H1 (cell line): ENCODE measurements around the gene OCRL. TPM values are rescaled to one million over a fixed set of nuclear protein-coding genes. Genes with fewer than 3 reads are reported as not detected.

ENCODE experiments used
- CTCF ChIA-PET: fragments of 300-600 bp; sonication (Branson Sonifier 250); formaldehyde crosslinking; loops from one replicate; lab custom pipeline; 2021; ENCODE audit not compliant: partially characterized antibody; lab: Charles Lee
- POLR2A ChIA-PET: fragments of 300-600 bp; sonication (Branson Sonifier 250); formaldehyde crosslinking; loops from one replicate; lab custom pipeline; 2021; ENCODE audit warnings: inconsistent platforms; ENCODE audit not compliant: partially characterized antibody; lab: Charles Lee
- DNase-seq, 2 experiments: peaks; one replicate each; pipeline versions ENCODE4 v3.0.0 to v3.0.0-alpha.2; 2010 to 2022; ENCODE audit warnings: low spot score in 2 of 2, low read depth in 1 of 2, mixed read lengths in 1 of 2
- FAIRE-seq: peaks from 2 replicates; lab custom pipeline; 2011; peaks lifted over from hg19 to GRCh38; lab: Jason Lieb, UNC
- H2AFZ ChIP-seq: 2 replicates; pipeline ENCODE4 v1.8.1; 2012; ENCODE audit warnings: low read length, inconsistent platforms
- H2AK5ac ChIP-seq: 2 replicates; pipeline ENCODE4 v1.6.1; 2013; ENCODE audit warnings: low read depth, low read length
- H2BK120ac ChIP-seq: replicated peaks from 2 replicates; pipeline ENCODE3; 2013; ENCODE audit warnings: low read depth, low read length, inconsistent platforms
- H2BK12ac ChIP-seq: 2 replicates; pipeline ENCODE4 v1.6.1; 2013; ENCODE audit warnings: low read depth, low read length
- H2BK15ac ChIP-seq: 2 replicates; pipeline ENCODE4 v1.6.1; 2013; ENCODE audit warnings: low read length
- H2BK20ac ChIP-seq: 2 replicates; pipeline ENCODE4 v1.6.1; 2013; ENCODE audit warnings: low read length
- H2BK5ac ChIP-seq: 2 replicates; pipeline ENCODE4 v1.6.1; 2013; ENCODE audit warnings: low read depth, low read length
- H3K14ac ChIP-seq: 2 replicates; pipeline ENCODE4 v1.6.1; 2013; ENCODE audit warnings: inconsistent platforms; ENCODE audit not compliant: insufficient read length
- H3K18ac ChIP-seq: 2 replicates; pipeline ENCODE4 v1.6.1; 2013; ENCODE audit warnings: low read length; ENCODE audit errors: extremely low read depth
- H3K23ac ChIP-seq: 2 replicates; pipeline ENCODE4 v1.6.1; 2013; ENCODE audit warnings: inconsistent platforms; ENCODE audit not compliant: insufficient read length
- H3K23me2 ChIP-seq: 2 replicates; pipeline ENCODE4 v1.6.1; 2013; ENCODE audit warnings: low read depth, low read length
- H3K27ac ChIP-seq: 2 replicates; pipeline ENCODE4 v1.6.1; 2011; ENCODE audit warnings: low read depth, low read length, inconsistent platforms
- H3K27me3 ChIP-seq, 4 experiments: replicated peaks in 1 of 4; 1 replicate in 1 of 4; 2 replicates in 3 of 4; pipeline versions ENCODE4 v1.6.1 to v1.8.1; 2011 to 2013; ENCODE audit warnings: low read length in 3 of 4, mild to moderate bottlenecking in 3 of 4, inconsistent platforms in 2 of 4, mixed read lengths in 2 of 4, moderate library complexity in 1 of 4; ENCODE audit not compliant: control insufficient read depth in 3 of 4, insufficient read depth in 3 of 4; ENCODE audit errors: extremely low read depth in 1 of 4
- H3K36me3 ChIP-seq, 4 experiments: 2 replicates each; pipeline versions ENCODE4 v1.6.1 to v1.8.1; 2011 to 2013; ENCODE audit warnings: mild to moderate bottlenecking in 4 of 4, low read length in 3 of 4, moderate library complexity in 2 of 4, control low read depth in 1 of 4, inconsistent platforms in 1 of 4; ENCODE audit not compliant: insufficient read depth in 4 of 4, control insufficient read depth in 2 of 4
- H3K4ac ChIP-seq: replicated peaks from 2 replicates; pipeline ENCODE3; 2013; ENCODE audit warnings: low read length, low read depth, mixed read lengths, inconsistent platforms; ENCODE audit not compliant: insufficient read length
- H3K4me1 ChIP-seq, 4 experiments: replicated peaks in 1 of 4; 1 replicate in 1 of 4; 2 replicates in 3 of 4; pipeline versions ENCODE4 v1.6.1 to v1.8.1; 2011 to 2013; ENCODE audit warnings: low read length in 3 of 4, inconsistent platforms in 2 of 4, mixed read lengths in 1 of 4; ENCODE audit not compliant: insufficient read depth in 4 of 4, control insufficient read depth in 3 of 4
- H3K4me2 ChIP-seq, 2 experiments: 2 replicates each; pipeline versions ENCODE4 v1.6.1 to v1.8.1; 2011 to 2013; ENCODE audit warnings: low read depth in 2 of 2, low read length in 2 of 2, control low read depth in 1 of 2, inconsistent platforms in 1 of 2, mild to moderate bottlenecking in 1 of 2; ENCODE audit not compliant: insufficient read depth in 1 of 2
- H3K4me3 ChIP-seq, 4 experiments: fragments of 200-600, 300-600 bp in 1 of 4; sonication (generic), shearing (Covaris generic), sonication (Bioruptor Twin) in 1 of 4; 2 replicates each; pipeline versions ENCODE4 v1.5.1 to v1.8.1; 2011 to 2016; ENCODE audit warnings: low read length in 4 of 4, low read depth in 3 of 4, control low read depth in 2 of 4, inconsistent platforms in 2 of 4, mild to moderate bottlenecking in 2 of 4, mixed read lengths in 1 of 4, moderate library complexity in 1 of 4; ENCODE audit not compliant: insufficient read depth in 2 of 4; ENCODE audit errors: extremely low read depth in 1 of 4
- H3K56ac ChIP-seq: replicated peaks from 2 replicates; pipeline ENCODE3; 2013; ENCODE audit warnings: low read depth, mild to moderate bottlenecking, mixed read lengths, low read length, inconsistent platforms; ENCODE audit not compliant: insufficient read length
- H3K79me1 ChIP-seq: 2 replicates; pipeline ENCODE4 v1.6.1; 2013; ENCODE audit warnings: low read depth, low read length, control low read depth
- H3K79me2 ChIP-seq, 2 experiments: 2 replicates each; pipeline versions ENCODE4 v1.6.1 to v1.8.1; 2012 to 2013; ENCODE audit warnings: low read length in 2 of 2, mild to moderate bottlenecking in 2 of 2, inconsistent platforms in 1 of 2; ENCODE audit not compliant: insufficient read depth in 2 of 2, control insufficient read depth in 1 of 2
- H3K9ac ChIP-seq, 4 experiments: replicated peaks in 1 of 4; 1 replicate in 1 of 4; 2 replicates in 3 of 4; pipeline versions ENCODE4 v1.6.1 to v1.8.1; 2011 to 2013; ENCODE audit warnings: low read depth in 3 of 4, low read length in 3 of 4, control low read depth in 2 of 4, mild to moderate bottlenecking in 2 of 4, moderate library complexity in 2 of 4, inconsistent platforms in 1 of 4; ENCODE audit errors: extremely low read depth in 1 of 4
- H3K9me3 ChIP-seq, 2 experiments: 2 replicates each; pipeline versions ENCODE4 v1.6.1 to v1.8.1; 2012 to 2013; ENCODE audit warnings: mild to moderate bottlenecking in 2 of 2, moderate library complexity in 2 of 2, control low read depth in 1 of 2, inconsistent platforms in 1 of 2, low read depth in 1 of 2, low read length in 1 of 2, mixed read lengths in 1 of 2; ENCODE audit not compliant: insufficient read depth in 2 of 2
- H4K20me1 ChIP-seq, 2 experiments: replicated peaks in 1 of 2; 2 replicates each; pipeline versions ENCODE3 to v1.8.1; 2011 to 2013; ENCODE audit warnings: inconsistent platforms in 2 of 2, low read length in 2 of 2, mild to moderate bottlenecking in 1 of 2; ENCODE audit not compliant: insufficient read depth in 2 of 2, control insufficient read depth in 1 of 2
- H4K5ac ChIP-seq: 2 replicates; pipeline ENCODE4 v1.6.1; 2013; ENCODE audit warnings: low read length, low read depth, mixed read lengths, inconsistent platforms; ENCODE audit not compliant: insufficient read length
- H4K8ac ChIP-seq: 2 replicates; pipeline ENCODE4 v1.8.0; 2013; ENCODE audit warnings: mild to moderate bottlenecking, moderate library complexity, low read length, inconsistent platforms; ENCODE audit not compliant: insufficient read depth; ENCODE audit errors: extremely low read depth
- H4K91ac ChIP-seq: replicated peaks from 2 replicates; pipeline ENCODE3; 2013; ENCODE audit warnings: low read length, mixed read lengths, inconsistent platforms; ENCODE audit not compliant: insufficient read length
- KDM1A ChIP-seq: fragments of 200-600, 300-600 bp; sonication (generic); IDR thresholded peaks from 2 replicates; pipeline ENCODE4 v1.7.1; 2016; ENCODE audit warnings: mild to moderate bottlenecking, low read length, borderline replicate concordance
- WGBS, 2 experiments: shearing (Covaris generic) in 1 of 2; methylation state at CpG; one replicate each; pipeline versions ENCODE4 v1.1.6 to v1.1.7; 2013 to 2015; ENCODE audit warnings: low lambda C conversion rate in 2 of 2, mixed read lengths in 2 of 2, inconsistent platforms in 1 of 2, low coverage in 1 of 2, missing lambda C conversion rate in 1 of 2; ENCODE audit not compliant: insufficient replicate concordance in 2 of 2, insufficient coverage in 1 of 2, insufficient read length in 1 of 2; ENCODE audit errors: extremely low coverage in 1 of 2, missing lambda C conversion rate in 1 of 2; 5-methylcytosine and 5-hydroxymethylcytosine counted together
- polyA plus RNA-seq, 7 experiments: library from polyadenylated mRNA; depleted of rRNA in 3 of 7; stranded (reverse) in 5 of 7; unstranded in 2 of 7; fragments of >200 nt in 5 of 7; fragments of 200-250 nt in 2 of 7; gene quantifications; 1 replicate in 5 of 7; 2 replicates in 1 of 7; 4 replicates in 1 of 7; pipeline versions ENCODE4 v1.2.1 to v1.2.3, GENCODE V29; 2011 to 2013; ENCODE audit warnings: missing spikeins in 2 of 7, mixed read lengths in 2 of 7
- total RNA-seq: library from RNA; stranded (reverse); fragmentation: NEBNext Ultra II Directional; extraction: Animal tissue kit (Norgen Biotek cat#: 25700); gene quantifications from 2 replicates; pipeline ENCODE4 v1.2.1, GENCODE V29; 2021

OCRL gene
- total and polyA plus RNA-seq, 2 of the 8 experiments (the other 6 are each of a cell fraction or from before 2014, with no cell fraction given), result 12.7 to 15.1 TPM

DNA sequence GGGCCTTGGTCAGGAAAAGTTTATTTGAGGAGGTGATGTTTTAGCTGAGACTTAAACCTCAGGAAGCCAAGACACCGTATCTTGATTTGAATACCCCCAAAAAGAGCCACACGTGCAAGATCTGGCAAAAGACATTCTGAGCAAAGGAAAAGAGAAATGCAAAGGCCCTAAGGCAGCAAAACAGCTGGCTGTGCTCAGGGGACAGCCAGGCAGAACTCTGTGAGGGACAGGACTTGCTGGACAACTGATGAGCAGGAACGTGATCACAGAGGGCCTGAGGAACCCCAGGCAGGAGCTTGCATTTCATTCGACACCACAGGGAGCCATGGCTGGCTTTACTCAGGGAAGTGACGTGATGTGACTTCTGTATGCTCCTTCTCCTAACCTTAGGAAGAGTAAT, 56.0 kb downstream of the OCRL start:
- no peaks in the 10 kb centered on the region for H4K20me1 ChIP-seq
- no peaks in the 10 kb centered on the region for H3K23me2 ChIP-seq
- H2BK15ac ChIP-seq, result no peak overlapping the region
- no peak overlapping the region for H3K23ac ChIP-seq
- no peaks in the 10 kb centered on the region; a peak in 1 of 7 replicates for H3K4me1 ChIP-seq
- no peak overlapping the region for H3K4me3 ChIP-seq
- no peak overlapping the region for H4K5ac ChIP-seq
- 79% methylated on average over 5 of the region's 5 CpGs; no CpG with 5 or more reads in 1 of the 2 experiments for WGBS, 2 experiments
- H3K36me3 ChIP-seq, result peaks cover 0 to 9% (median 0%) of the 10 kb centered on the region in 4 experiments; a peak in 4 of 8 replicates
- no peak for FAIRE-seq
- no peak overlapping the region for H4K8ac ChIP-seq
- H2BK20ac ChIP-seq, result no peak overlapping the region
- ChIA-PET CTCF (interaction anchor here (0.6 to 1.4 kb wide), 2 partner anchors 9 to 38 kb away, joined by 3 to 9 read pairs; no protein-coding TSS in a partner anchor), POLR2A (no interaction called here)
- no peak overlapping the region for H2AFZ ChIP-seq
- no peak overlapping the region for H3K27ac ChIP-seq
- no peak overlapping the region for H2BK12ac ChIP-seq
- H3K79me2 ChIP-seq, result no peaks in the 10 kb centered on the region
- no peak overlapping the region for H3K4me2 ChIP-seq
- H3K14ac ChIP-seq, result no peak overlapping the region
- no peak overlapping the region for H2BK120ac ChIP-seq
- H2AK5ac ChIP-seq, result no peak overlapping the region
- H3K79me1 ChIP-seq, result no peaks in the 10 kb centered on the region
- no peaks in the 10 kb centered on the region for H3K9me3 ChIP-seq
- no peak overlapping the region for H3K9ac ChIP-seq
- H3K4ac ChIP-seq, result no peak overlapping the region
- no peaks in the 10 kb centered on the region for H3K27me3 ChIP-seq
- no peak overlapping the region for H4K91ac ChIP-seq
- DNase-seq, result no peak
- H2BK5ac ChIP-seq, result no peak overlapping the region
- no peak overlapping the region for H3K18ac ChIP-seq
- no peak overlapping the region for H3K56ac ChIP-seq
- TF ChIP-seq KDM1A, result no peak
